DMS79 treated with DMSO at 0.1 percent for 48 hours (cell line): ENCODE measurements around the gene SIGMAR1.
A peak's percentile ranks its signal among the peaks of the same experiment; 100 is the strongest.

Experiments used
- DNase-seq: peaks from one replicate; lab custom pipeline; 2025; lab: John Stamatoyannopoulos, UW

The SIGMAR1 gene

DNA sequence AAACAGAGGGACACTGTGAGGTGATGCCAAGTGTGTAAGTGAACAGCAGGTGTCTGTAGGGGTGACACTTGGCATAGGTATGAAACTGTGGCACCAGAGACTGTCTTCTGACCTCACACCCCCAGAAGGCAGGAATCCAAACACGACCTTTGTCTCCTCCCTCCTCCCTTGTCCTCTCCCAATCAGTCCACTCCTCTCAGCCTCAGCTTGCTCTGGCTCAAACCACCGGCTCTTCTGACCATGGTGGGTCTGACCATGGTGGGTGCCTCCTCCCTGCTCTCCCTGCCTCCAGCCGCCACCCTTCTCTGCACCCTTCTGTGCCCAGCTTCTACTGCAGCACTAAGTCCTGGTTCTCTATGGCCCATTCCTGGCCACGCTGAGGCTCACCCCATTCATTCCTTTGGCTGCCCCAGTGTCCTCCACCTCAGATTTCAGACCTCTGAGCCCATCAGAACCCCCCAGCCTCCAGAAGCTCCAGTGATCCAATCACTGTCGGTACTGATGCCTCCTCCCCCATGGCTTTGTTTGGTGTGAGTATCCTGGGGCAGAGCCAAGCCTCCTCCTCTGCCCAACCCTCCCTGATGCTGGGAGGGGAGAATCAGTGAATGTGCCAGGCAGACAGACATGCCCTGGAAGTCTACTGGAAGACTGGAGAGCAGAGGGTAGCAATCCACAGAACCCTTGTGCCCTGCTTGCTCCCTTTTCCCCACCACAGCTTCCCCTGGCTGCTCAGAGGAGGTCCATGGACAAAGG is 7.0 kb downstream of the SIGMAR1 start:
- no peak for DNase-seq

DNA sequence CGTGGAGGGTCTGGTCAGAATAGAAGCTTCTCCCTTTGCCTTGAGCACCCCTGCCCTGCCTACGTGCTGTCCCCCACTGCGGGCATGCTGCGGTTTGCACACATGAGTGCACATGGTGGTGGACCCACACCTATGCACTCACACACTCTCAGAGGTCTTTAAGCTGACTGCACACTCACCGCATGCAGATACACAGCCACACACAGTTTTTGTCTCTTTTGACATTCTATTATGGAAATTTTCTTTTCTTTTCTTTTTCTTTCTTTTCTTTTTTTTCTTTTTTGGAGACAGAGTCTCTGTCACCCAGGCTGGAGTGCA is 8.1 kb downstream of the SIGMAR1 start:
- DNase-seq = no peak

DNA sequence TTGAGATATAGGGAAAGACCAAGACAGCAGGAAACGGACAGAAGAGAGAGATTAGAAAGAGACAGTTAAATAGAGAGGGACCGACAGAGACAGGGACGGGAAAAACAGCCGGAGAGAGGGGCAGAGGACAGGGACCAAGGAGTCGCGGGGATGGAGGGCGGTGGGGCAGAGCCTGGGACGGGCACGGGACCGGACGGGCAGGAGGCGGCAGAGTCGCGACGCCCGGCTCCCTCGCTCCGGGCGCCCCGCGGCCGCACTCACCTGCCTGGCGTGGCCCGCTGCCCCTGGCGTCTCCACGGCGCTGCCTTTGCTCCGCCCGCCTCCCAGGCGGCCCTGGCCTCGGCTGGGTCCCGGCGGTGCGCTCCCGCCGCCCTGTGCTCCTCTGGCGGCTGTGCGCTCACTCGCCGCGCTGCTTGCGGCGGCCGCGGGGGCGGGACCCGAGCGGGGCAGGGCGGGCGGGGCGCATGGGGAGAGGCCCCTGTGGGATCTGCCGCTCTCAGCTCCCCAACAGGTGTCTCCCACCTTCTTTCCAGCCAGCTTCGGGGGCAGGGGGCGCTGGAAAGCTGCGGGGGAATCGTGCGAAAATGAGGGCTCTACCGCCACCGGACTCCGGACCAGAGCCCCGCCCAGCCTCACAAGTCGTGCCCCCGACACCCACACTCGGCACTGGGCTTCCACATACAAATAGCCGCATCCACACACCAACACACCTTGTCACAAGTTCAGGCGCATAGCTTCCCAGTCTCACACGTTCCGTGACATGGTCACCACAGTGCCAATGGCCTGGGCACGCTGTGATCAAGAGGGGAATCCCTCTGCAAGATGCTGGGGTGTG is 8.7 kb downstream of the SIGMAR1 start, which contains the start of gene ARID3C:
Gene ARID3C (minus strand): TSS at position 411 of the 835 bp plus-strand sequence. CDS start 1,052 bp downstream, outside the sequence.
- peak; percentile 27 for DNase-seq

DNA sequence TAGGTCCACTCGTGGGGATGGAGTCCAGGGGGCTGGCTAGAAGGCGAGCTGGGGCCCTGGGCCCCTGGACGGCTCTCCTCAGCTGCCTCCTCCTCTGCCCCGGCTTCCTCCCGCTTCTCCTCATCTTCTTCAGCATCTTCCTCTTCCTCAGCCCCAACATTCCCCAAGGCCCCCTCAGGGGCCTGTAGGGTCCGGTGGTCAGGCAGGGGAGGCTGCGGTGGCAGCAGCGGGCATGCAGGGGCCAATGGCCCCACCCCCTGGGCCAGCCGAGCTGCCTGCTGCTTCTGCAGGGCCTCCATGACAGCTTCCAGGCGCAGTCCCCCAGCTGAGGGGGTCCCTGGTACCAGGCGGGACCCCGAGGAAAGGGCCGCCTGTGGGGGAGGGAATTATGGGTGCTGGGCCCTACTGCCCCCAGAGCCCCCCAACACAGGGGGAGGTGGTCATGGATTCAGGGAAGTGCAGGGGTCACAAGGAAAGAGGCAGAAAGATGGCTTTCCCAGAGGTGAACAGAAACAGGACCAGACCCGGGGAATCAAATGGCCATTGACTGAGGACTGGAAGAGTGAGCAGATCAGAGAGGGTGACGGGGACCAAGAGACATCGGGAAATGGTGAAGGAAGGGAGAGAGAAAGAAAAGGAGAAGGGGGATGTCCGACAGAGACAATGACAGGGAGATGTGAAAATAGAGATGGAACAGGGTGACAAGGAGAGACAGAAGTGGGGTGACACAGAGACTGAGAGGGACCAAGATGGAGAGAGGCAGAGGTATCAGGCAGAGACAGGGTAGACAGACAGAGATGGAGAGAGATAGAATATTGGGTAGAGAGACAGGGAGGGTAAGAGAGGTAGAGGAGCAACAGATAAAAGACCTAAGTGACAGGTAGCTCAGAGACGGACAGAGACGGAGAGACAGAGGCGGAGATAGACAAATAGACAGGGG is 9.6 kb downstream of the SIGMAR1 start:
- no peak for DNase-seq

DNA sequence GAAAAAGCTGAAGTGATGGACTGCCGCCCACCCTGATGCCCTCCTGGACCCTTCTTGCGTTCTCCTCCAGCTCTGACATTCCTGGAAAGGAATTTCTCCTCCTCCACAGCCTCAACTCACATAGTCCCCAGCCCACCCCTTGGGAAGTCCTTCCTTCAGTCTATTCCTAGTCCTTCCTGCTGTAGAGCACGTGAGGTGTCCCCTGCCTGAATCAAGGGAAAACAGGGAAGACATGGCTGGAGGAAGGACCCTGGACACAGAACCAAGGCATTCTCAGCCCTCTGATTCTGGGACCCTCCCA is 12.5 kb downstream of the SIGMAR1 start:
- no peak for DNase-seq

DNA sequence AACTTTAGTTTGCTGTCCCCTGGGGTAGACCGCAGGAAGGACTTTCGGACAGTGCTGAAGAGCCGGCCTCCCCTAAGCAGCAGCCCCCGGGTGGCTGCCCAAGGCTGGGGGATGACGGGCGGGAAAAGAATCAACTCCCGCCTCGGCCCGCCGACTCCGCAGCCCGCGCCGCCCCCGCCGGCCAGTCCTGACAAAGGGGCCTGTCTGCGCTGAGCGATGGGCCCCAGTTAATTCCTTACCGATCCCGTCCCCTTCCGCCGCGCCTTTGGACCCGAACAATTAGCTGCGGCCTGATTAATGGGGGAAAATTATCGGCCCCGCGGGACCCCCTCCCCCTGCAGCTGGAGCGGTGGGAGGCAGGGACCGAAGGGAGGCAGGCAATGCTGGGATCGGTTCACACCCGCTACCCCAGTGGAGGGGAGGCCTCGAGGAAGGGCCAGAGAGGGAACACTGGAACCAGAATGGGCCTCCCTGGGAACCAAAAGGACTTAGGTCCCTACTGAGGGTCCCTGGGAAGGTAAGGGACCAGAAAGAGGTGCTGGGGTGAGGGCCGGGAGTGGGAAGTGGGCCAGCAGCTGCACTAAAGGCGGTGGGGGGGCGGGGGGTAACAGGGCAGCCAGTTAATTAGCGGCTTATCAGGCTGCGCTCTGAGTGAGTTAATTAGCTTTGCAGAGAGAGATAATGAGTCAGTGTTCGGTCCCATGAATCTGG is 13.0 kb downstream of the SIGMAR1 start:
- no peak for DNase-seq

DNA sequence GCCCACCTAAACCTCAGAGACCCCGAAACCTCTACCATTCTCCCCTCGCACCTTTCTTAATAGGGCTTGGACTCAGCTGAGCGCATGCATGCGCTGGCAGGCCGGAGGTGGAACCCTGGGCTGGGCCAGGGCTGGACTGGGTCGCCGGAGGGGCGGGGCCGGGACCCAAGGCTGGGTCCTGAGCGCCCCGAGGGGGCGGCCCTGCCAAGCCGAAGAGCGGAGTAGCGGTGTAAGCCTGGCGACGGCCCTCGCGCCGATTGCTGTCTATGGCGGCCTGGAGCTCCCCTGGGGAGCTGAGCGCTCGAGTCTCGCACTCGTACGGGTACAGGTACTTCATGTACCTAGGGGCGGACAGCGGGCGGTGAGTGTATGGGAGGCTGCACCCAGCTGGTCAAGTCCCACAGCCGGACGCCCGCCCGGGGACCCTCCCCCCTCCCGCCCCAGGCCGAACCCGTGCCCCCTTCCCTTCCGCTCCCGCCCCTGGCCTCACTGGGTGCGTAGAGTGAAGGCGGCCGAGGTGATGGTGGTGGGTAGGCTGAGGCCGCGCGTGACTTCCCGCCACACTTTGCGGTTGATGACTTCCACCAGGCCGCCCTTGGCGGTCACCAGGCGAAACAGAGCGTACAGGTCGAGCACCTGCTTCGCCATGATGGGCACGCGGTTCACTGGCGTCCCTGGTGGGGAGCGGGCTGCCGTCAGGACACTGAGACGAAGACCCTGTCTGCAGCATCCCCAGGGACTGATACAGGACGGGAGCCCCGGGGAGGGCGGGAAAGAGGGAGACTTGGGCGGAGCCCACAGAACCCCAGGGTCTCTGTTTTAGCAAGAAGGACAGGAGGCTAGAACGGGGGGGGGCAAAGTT is 14.0 kb downstream of the SIGMAR1 start:
- no peak for DNase-seq

DNA sequence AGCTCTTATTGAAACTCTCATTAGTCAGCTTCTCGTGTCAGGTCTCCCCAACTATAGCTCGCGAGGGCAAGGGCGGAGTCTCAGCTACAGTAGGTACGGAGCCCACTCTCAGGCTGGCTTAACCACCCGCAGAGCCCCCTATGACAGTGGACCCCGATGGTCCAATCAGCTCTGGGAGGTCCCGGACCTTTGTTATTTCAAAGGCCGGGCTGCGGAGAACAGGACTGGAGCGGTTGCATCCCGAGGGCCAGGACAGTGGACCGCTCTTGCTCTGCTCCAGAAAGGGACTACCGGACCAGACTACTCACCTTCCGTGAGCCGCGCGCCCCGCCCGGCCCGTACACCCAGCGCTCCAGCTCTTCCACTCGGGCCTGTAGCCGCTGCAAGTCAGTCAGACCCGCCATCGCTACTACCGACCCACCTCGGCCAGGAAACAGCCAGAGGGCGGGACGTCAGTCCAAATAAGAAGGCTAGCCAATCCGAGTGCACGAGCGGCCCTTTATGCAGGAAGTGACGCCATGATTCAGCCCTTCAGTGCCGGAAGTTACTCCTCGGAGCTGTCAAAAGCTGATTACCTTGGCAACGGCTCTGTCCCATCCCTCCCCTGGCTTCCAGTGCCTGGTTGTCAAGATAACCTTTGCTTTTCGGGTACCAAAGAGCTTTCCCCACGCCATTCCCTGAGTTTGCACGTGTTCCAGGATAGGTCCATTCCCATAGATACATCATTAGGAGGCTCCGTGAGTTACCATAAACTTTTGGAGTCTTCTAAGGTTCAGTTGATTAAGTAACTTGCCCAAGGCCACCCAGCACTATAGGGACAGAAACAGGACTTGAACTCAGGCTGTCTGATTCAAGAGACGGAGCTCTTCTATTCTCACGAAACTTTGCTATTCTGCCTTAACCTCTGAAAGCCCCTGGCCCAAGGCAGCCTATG is 17.3 kb downstream of the SIGMAR1 start, which contains the start of gene DCTN3:
Gene DCTN3 (minus strand): TSS at position 435 of the 934 bp plus-strand sequence. CDS start 31 bp downstream, at position 404.
- DNase-seq = peak; percentile 96

DNA sequence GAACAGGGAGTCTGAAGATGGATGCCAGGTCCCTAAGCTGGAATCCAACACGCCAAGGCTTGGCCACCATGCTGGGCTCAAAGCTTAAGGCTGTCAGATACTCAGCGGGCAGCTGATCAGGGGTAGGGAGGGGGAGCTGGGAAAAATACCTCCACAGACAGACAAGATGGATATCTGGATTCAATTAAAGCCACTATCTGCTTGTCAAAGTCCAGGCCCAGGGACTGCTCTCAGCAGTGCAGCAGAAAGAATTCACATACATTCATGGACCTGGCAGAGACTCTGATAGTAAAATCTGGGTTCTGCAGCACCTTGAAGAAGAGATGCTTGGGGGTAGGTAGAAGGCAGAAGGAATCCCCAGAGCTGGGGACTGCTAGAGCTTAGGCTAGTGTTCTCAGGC is 22.5 kb downstream of the SIGMAR1 start:
- DNase-seq = no peak

DNA sequence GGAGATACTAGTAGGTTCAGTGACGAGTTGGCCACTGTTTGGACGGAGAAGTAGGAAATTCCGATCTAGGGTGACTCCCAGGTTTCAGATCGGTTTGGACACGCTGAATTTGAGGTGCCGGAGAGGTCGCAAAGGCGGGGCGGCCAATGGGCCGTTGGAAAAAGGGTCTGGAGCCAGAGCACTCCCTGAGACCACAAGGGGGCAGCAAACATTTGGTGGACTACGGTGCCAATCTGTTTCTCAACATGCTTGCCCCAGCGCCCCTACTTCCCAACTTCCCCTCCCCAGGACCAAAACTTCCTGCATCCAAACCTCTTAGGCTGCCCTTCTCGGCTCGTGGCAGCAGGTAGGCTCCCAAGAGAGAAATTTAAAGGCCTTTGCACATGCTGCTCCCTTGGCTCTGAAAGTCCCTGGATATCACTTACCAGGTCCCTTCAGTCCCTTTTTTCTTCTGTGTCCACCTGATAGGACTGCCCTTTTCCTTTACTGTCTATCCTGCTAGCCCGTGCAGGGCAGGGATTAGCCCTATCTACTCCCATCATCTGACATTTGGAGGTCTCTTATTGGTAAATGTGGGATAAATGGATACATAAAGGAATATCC is 24.7 kb downstream of the SIGMAR1 start:
- DNase-seq = peak; percentile 75

DNA sequence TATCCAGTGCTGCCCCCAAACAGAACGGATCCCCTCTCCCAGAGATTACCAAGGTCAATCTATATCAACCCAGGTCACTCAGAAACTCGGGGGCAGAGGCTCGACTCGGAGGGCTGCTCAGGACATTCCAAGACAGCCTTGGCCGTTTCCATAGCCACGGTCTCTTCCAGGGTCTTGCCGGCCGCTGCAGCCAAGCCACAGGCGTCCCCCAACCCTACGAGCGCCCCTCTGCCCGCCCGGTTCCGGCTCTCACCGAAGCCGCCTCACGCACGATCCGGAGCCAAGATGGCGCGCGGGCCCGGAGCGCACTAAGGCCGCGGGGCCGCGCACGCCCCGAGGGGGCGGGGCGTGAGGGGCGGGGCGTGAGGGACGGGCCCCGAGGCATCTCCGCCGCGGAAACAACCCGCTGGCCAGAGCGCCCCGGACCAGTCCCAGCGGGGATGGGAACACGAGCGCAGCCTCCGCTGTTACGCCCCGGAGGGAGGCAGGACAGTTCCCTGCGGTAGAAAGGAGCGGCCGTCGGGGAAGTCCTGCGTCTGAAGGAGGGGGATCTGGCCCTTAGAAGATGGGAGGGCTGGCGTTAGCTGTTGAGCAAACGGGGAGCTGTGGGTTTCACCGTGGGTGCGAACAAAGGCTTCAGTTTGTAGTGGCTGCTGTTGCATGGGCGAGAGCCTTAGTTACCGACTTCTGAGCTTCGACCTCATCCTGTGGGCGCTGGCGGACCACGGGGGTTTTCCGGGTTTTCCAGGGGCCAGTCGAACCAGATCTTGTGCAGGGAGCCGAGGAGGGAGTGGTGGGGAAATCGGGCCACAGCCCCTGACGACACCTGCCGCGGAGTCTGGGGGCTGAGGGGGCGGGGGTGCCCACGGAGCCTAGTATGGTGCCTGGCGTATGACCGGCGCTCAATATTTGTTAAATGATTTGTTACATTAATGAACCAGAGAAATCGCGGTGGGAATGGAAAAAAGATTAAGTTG is 25.5 kb downstream of the SIGMAR1 start, which contains the start of gene RPP25L:
Gene RPP25L (minus strand): TSS at position 287 of the 977 bp plus-strand sequence. CDS start 801 bp downstream, outside the sequence.
- DNase-seq = peak; percentile 69

DNA sequence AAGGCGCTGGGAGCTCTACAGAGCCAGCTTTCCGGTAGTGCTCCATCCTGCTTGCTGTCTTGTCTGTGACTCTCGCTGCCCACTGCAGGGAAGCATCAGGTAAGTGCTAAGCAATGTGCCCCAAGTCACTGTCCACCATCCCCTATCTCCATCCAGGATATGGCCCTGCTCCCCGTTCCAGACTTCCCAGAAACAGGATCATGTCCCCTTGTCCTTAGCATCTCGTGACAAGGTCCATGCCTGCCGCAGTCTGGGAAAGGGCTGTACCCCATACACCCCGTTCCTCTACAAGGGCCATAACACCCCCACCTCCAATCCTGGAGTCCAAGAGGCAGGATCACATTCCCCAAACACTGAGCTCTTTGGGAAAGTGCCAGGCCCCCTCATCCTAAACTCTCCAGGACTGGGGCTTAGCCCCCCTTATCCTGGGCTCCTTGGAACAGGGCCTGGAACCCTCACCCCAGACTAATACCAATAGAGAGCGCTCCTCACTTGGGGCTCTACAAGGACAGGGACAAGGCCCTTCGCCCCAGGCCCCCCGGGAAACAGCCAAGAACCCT is 26.3 kb downstream of the SIGMAR1 start:
- no peak for DNase-seq

DNA sequence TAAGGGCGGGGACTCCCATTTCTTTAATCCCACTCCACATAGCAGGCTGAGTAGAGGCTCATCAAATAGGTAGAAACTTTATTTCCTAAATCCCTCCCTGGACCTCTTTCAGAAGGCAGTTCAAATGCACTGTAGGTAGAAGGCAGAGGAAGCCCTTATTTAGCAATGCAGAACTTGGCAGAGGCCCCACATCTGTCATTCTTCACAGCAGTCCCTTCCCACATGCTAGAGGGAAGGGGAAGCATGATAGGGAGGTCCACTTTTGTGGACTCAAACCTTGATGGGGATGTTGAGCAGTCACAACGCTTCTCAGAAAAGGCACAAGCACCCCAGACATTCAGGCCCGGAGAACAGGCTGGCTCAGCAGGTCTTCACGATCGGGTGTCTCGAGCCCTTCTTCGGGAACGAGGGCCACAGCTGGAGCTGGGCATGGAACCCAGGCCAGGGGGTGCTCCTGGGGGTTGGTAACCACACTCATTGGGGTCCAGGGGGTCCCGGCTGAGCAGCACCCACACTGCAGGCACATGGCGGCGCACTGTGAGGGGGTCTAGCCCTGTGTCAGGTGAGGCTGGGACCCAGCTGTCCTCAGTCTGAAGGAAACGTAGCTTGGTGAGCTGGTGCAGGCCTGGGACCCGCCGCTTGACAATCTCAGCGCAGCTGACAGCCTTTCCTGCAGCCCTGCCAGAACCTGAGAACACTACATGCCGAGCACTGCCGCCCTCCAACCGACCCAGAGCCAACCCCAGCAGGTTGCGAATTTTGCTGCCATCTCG is 27.0 kb downstream of the SIGMAR1 start:
- no peak for DNase-seq

DNA sequence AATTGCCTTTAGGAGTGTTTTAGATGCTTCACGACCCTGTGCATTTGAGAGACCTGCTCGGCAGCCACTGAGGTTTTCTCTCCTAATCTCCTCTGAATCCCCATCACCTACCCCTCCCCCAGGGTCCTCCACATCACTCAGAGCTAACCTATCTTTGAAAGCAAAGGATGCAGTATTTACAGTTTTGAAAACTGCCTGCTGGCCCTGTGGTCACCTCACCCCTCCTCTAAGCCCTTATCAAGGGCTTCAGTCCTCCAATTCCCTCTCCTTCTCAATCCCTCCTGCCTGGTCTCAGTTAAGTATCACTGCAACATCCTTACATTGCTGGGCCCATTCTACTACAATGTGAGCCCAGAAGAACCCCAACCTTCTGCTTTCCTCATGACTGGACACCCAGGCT is 30.3 kb downstream of the SIGMAR1 start:
- DNase-seq = no peak

DNA sequence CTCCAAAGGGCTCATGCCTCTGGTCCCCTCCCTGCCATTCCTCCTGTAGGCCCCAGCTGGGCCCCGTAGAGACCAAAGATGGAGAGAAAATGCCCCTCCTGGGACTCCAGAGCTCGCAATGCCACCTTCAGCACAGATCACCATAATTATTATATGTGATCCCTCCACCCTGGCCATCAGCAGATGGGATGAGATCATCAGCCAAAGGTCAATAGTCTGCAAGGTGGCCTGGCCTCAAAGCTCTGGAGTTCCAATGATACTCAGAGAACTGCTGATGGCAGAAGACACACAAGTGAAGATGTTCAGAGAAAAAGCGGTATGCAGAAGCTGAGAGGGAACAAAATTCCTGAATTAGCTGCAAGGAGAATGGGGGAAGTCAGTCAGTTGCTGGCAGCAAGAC is 30.7 kb downstream of the SIGMAR1 start:
- no peak for DNase-seq

DNA sequence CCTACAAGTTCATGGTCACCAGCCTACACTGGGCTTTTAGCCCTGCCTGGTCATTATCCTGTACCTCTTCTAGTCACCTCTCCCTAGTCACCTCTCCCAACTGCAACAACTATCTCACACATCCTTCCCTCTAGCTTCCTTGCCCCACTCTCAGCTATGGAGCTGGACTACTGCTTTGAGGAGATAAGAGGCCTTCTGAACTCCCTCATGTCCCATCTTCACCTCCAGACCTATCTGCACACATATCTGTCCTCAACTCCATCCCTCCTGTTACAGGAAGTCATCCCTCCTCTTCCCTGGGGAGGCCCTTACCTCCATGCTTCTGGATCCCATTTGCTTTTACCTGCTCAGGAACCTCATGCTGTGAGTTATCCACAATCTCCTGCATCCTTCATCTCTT is 31.4 kb downstream of the SIGMAR1 start:
- no peak for DNase-seq
